GM18517 (cell line): ENCODE measurements around the gene CBX7.
A peak's percentile ranks its signal among the peaks of the same experiment; 100 is the strongest.

Source experiments
- ATAC-seq: cut with Tn5 transposase; IDR thresholded peaks from one replicate; pipeline ENCODE4 v1.9.1; 2021; ENCODE audit warnings: mild to moderate bottlenecking, moderate library complexity; ENCODE audit not compliant: unreplicated experiment

CBX7 gene

DNA sequence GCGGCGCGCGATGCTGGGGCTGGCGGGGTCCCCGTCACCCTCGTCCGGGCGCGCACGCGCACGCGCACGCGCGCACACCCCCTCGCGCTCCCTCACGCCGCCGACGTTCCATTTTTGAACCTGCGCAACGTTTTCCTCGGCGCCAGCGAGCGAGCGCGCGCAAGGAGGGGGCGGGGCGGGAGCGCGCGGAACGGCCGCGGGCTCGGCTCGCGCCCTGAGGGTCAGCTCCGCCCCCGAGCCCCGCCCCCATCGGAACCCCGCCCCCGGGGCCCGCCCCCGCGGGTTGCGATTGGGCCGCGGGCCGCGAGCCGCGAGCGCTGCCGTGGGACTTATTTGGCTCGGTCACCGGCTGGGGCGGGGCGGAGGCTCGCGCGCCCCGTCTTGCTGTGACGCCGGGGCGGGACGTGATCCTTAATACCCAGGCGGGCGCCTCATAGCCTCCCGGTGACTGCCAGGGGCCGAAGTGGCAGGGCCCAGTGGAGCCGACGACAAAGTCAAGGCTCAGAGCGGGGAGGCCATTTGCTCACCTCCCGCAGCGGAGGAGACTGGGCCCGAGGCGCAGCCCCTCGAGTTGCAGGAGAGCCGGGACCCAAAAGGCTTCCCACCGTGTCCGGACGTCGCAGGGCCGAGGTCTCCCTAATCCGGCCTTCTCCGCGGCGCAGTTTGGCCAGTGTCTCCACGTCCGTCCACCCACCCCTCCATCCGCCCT, at the start of gene CBX7:
CBX7 (minus strand) TSS at position 170 of the 709 bp plus-strand sequence. CDS start 236 bp downstream, outside the sequence.
- peak; percentile 60 for ATAC-seq

DNA sequence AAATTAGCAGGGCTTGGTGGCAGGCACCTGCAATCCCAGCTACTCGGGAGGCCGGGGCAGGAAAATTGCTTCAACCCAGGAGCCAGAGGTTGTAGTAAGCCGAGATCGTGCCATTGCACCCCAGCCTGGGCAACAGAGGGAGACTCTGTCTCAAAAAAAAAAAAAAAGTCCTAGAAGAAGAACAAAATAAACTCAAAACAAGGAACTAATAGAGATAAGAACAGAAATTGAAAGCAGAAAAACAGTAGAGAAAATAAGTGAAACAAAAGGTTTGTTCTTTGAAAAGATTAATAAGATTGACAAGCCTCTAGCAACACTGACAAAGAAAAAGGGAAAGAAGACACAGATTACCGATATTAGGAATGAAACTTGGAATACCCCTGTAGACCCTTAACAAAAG, 45.1 kb upstream of the CBX7 start:
- ATAC-seq: no peak

DNA sequence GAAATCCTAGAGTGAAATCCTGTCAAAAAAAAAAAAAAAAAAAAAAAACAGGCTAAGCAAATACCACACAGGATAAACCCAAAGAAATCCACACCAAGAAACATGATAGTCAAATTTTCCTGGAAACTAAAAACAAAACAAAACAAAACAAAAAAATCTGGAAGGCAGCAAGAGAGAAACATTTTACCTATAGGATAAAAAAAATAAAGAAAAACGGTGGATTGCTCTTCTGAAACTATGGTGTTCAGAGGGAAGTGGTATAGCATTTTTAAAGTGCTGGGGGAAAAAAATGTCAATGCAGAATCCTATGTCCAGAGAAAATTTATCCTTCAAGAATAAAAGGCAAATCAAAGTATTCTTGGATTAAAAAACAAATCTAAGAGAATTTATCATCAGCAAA, 41.6 kb upstream of the CBX7 start:
- no peak for ATAC-seq

DNA sequence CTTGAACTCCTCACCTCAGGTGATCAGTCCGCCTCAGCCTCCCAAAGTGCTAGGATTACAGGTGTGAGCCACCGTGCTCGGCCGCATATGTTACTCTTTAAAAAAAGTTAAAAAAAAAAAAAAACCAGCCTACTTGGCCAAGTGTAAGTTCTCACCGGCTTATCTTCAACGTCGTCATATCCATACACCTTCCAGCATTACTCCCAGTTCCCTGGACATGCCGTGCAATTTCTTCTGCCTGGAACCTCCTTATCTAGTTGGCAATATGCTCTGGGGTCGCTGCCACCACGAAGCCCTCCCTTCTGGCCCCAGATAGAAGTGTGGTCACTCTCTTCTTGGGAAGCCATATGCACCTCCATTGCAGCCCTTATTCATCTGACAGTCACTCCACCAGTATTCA, 36.3 kb upstream of the CBX7 start:
- ATAC-seq: no peak

DNA sequence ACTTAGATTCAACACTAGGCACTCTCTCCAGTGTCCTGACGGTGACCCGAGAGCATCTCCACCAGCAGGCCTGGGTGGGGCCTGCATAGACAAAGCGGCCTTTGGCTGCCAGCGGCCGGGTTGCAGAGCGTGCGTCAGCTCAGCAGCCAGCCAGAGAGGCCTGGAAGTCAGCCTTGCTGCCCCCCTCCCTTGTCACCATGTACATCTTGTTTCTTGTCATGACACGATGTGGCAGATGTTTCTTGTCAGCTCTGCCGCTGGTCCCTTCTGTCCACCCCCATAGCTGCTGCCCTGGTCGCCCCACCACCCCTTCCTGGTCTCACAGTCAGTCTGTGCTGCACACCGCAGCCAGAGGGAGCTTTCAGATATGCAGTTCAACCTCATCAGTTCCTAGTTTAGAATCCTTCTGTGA, 33.1 kb upstream of the CBX7 start:
- ATAC-seq: no peak

DNA sequence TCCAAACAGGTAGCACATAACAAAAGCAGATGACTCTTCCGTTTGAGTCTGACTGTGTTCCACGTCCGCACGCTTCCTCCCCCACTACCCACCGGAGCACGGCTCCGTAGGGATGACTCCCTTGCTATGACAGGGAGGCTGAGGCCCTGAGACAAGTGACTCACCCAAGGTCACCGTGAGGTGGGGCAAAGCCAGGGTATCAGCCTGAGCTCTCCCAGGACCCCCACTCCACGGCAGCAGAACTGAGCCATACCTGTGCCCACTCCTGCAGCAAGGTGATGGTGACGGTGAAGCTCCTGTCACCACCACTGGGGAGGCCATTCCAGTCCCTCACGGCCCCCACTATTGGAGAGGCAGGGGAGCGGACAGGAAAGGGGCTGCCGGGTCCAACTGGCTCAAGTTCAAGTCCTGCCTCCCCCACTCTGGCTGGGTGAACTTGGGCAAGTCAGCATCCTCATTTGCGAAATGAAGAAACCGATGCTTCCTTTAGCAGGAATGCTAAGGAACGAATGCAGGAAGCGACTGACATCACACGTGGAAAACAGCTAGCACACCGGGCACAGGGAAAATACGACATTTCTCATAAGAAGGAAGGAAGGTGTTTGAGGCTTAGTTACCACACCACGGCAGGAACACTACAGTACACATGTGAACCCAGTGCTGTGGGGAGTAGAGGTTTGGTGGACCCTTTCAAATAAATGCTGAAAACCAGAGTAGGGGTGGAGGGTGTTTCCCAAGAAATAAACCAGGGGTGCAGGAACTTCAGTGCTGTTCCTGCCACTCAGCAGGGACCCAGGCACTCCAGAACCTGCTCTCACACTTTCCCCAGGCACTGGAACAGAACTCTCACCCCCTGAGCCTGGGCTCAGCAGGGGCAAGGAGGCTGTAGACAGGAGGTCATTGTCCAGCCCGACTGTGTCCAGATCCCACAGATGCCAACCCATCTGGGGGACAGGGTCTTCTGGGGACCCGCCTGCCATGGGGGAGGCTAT, 32.4 kb upstream of the CBX7 start:
- no peak for ATAC-seq

DNA sequence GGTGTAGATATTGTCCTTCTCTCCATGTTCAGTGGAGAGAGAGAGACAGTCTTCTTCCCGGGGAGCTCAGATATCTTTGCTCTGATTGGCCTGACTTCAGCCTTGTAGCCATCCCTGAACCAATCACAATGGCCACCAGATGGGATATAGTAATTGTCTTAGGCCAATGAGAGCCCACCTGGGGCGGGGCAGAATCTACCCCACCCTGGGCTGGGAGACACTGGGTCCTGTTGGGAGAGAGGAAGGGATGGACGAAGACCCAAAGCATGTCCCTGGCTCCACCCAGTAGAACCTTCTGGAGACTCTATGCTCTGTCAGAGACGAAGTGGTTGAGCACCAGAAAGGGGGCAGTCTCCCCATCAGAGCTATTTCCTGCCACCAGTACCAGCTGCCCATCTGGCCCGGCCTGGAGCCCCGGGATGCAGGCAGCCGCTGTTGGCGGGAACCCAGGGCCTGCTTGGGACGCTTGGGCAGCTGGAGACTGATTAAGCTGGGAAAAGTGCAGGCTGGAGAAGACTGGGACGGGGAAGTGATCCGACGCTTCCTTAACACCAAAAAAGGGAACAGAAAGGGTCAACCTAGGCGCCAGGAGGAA, 31.6 kb upstream of the CBX7 start:
- ATAC-seq: no peak

DNA sequence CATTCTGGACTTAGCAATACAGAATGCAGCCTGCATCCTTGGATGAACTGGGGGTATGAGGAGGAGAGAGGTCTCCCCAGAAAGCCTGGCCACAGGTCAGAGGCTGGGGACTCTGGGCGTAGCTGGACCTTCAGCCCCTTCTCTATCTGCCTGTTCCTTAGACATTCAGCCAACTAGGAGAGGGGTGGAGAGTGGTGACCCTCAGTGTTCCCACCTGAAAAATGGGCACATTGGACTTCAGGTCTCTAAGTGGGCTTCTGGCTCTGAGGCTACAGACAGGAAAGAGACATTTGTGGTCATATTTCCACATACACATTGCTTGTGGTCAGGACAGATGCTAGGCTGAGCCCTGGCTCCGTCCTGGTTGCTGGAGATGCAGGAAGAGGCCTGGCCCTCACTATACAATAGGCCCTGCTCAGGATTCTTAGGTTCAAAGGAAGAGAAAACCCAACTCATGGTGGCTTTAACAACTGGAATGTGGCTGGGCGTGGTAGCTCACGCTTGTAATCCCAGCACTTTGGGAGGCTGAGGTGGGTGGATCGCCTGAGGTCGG, 30.1 kb upstream of the CBX7 start:
- ATAC-seq: no peak

DNA sequence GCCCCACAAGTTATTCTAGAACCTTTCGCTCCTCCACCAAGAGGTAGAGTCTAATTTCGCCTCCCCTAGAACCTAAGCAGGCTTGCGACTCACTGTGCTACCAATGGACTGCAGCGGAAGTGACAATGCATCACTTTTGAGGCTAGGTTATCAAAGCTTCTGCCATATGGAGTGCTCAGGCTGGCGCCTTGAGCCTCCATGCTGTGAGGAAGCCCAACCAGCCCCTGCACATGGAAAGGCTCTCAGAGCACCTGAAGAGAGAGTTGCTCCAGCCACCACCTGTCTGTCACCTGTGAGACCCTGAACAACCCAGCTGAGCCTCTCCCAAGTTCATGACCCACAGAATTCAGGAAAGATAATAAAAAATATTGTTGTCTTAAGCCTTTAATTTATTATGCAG, 29.3 kb upstream of the CBX7 start:
- ATAC-seq: no peak

DNA sequence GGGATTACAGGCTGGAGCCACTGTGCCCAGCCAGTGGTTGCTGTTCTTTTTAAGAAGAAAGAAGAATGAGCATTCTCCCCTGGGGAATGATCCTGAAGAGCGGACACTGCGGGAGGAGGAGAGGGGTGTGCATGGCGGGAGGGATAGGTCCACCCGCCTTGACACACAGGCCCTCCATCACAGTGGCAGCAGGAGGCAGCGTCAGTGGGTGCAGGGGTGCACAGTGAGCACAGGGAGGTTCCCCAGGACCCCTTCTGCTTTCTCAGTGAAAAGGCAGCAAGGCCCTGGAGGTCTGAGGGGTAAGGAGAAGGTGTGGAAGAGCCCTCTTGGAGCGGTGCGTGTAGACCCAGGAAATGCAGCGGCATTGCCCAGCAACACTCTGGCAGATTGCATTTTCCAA, 28.9 kb upstream of the CBX7 start:
- no peak for ATAC-seq

DNA sequence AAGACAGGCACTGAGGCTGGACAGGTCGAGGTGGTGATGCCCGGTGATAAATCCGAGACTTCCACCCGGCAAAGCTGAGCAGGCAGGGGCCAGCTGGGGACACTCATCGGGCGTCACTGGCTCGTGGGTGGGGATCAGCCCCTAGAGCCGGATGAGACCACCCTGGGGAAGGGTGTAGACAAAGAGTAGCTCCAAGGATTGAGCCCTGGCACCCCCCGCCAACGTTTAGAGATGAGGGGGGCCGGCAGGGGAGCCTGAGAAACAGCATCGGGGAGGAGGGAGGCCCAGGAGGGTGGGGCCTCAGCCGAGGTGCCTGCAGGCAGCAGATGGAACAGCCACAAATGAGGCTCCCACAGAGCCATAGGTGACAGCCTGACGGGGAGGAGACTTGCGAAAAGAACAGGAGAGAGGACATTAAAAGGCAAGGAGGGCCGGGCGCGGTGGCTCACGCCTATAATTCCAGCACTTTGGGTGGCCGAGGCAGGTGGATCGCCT, 27.4 kb upstream of the CBX7 start:
- ATAC-seq: no peak

DNA sequence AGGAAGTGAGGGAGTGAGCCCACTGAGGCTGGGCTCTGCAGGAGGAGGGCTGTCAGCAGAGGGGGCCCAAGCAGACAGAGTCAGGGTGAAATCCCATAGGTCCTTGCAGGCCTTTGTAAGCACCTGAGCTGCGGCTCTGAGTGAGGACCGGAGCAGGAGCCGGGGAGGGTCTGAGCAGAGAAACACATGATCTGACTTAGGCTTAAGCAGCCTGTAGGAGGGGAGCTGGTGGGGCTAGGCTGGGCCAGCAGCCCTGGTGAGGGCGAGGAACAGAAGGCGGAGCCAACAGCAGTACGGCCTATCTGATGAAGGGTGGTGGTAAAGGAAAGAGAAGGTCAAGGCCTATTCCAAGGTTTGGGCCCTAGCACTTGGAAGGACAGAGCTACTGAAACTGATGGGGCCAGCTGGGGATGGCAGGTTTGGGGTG, 26.9 kb upstream of the CBX7 start:
- no peak for ATAC-seq

DNA sequence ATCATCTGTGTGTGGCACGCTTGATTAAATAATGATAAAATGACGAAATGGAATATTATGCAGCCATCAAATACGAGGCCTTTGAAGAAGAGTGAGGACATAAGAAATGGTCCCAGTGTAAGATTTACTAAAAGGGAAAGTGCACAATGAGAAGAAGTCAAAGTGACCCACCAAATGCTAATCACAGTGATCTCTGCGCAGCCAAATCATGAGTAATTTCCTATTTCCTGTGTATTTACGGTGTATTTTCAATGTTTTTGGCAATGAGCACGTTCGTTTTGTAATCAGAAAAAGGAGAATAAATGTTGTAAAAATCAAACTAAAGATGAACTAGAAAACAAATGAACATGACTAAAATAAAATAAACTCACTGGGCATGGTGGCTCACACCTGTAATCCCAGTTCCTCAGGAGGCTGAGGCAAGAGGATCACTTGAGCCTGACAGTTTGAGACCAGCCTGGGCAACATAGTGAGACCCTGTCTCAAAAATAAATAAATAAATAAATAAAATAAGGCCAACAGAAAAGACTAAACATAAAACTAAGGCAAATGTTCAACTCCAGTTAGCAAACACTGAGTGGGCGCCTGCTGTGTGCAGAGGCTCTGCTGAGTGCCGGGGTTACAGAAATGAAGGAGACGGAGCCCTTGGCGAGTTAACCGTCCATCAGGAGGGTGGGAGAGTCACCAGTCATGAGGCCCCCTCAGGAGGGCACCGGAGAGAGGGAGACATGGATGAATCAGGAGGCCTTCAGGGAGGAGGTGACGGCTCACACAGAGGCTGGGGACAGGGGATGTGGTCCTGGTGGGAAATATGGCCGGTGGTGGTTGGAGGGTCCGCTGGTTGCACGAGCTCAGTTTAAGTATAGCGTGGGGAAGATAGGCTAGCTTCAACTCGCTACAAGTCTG, 26.0 kb upstream of the CBX7 start:
- ATAC-seq: no peak

DNA sequence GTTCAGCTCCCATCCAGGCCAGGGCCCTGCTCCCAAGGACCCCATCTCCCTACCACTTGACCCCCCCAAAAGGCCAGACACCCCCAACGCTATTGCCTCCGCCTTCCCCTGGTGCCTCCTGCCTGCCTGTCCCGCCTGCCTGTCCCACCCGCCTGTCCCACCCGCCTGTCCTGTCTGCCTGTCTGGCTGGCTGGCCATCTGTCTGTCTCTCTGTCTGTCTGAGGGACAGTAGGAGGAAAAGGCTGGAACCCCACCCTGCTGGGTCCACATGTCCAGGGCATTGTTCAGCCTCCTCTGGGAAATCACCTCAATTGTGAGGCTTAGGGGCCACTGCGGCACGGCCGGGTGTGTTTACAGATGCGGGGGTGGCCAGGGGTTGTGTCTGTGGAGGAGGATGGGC, 25.3 kb upstream of the CBX7 start:
- no peak for ATAC-seq

DNA sequence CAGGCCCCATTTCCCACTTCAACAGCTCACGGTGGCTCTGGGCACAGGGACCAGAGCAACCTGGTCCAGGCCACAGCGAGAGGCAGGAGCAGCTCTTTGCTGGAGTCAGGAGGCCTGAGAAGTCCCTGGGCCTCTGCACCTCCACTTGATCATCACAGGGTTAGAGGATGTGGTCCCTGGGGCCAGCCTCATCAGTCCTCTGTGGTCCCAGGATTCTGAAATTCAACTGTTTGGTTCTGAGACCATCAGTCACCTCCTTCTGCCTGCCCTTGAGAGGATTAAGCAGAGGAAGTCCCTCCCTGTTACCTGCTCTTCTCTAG, 24.9 kb upstream of the CBX7 start:
- no peak for ATAC-seq

DNA sequence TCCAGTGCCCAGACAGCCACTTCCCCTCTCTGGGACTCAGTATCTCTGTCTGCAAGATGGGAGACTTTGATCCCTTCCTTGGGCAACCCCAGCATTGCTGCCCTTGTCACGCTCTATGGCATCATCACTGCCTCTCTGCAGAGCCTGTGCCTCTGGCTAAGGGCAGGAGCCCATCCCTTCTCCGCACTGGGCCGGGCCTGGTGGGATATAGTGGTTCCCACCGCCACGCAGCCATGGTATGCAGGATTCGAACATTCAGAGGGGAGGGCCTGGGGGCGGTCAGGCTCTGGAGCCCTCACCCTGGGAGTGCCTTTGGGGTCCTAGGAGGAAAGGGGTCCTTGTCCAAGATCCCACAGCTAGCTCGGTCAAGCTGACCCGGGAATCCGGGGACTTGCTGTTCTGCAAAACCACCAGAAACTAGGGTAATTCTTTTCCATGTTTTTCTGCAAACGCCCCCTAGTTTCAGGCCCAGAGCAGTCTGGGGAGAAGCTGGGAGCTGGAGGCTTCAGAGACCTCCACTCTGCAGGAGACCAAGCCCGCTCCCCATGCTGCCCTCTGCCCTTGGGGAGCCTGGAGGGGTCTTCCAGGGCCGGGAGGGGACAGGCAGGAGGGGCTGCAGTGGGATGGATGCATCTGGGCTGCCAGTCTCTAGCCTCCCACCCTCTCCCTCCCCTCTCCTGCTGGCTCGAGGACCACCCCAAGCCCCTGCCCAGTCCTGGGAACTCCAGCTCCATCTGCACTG, 24.4 kb upstream of the CBX7 start:
- no peak for ATAC-seq

DNA sequence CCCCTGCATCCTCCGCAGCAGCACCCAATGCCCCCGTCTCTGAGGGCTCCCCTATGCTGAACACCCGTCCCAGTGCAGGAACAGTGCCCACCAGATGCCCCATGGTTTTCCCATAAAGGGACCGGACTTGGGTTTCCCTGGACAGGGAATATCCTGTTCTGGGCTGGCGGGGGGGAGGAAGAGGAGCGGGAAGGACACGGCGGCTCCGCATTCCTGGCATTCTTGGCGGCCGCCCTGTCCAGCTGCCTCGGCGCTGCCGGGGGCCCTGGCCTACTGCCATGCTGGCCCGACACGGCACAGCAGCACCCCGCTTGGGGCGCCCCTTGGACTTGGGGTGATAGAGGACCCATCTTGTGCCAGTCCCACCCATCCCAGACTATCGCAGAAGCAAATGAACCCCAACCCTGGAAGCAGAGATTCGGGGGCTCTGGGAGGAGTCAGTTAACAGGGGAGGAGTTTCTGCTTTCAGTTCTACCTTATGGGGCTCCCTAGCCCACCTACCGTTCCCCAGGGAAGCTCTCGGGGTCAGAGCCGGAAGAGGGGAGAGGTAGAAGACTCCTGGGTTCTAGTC, 23.7 kb upstream of the CBX7 start:
- no peak for ATAC-seq

DNA sequence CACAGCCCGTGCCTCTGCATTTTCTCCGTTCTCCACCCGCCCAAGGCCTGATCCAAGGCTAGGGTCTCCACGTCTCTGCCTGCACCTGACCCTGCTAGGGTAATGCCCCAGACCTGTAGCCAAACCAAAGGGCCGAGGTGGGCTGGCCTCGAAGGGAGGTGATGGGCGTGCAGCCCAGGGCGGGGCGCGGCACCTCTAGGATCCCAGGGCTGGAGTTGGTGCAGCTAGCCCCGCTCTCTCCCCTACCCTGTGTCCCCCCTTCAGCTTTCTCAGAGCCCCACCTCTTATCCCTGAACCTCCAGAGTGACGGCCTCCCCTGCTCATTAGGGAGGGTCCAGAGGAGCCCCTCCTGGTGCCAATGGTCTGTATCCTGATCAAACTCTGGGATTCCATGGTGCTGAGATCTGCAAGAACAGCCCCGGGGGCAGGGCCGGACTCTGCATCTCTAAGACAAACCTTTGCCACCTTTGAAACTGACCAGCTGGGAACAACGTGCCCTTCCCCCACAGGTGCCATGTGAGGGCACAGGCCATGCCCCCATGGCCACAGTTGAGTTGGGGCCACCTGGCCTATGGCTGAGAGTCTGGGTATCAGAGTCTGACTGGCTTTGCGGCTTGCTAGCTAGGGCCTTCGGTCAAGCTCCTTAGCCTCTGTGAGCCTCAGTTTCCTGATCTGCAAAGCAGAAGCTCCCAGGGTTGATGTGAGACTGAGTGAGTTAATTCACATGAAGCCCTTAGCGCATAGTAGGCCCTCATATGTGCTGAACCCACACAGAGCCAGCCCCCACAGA, 23.1 kb upstream of the CBX7 start:
- no peak for ATAC-seq
